SK-N-SH (cell line): ENCODE results near the gene KIF3B.

Experiments
- SIN3A ChIP-seq: IDR thresholded peaks from 2 replicates; pipeline ENCODE4 v1.6.1; 2012; ENCODE audit warnings: low read depth, mild to moderate bottlenecking, low read length, moderate library complexity, borderline replicate concordance
- TF ChIP-seq, protein P1 (sequence below): fragments of 200-600 bp; sonication (generic); IDR thresholded peaks from 2 replicates; pipeline ENCODE4 v1.6.1; 2017; ENCODE audit warnings: antibody characterized with exemption, mild to moderate bottlenecking, moderate library complexity

DNA sequence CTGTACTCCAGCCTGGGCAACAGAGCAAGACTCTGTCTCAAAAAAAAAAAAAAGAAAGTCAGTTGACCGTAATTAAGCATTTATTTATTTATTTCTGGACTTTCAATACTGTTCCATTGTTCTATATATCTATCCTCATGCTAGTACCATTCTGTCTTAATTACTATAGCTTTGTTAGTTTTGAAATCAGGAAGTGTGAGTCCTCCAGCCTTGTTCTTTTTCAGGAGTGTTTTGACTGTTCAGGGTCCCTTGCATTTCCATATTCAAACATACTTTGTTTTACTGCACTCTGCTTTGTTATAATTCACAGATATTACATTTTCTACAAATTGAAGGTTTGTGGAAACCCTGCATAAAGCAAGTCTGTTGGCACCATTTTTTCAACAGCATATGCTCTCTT, 43.9 kb downstream of the KIF3B start:
- TF ChIP-seq SIN3A, result no peak
- TF ChIP-seq, protein P1, sequence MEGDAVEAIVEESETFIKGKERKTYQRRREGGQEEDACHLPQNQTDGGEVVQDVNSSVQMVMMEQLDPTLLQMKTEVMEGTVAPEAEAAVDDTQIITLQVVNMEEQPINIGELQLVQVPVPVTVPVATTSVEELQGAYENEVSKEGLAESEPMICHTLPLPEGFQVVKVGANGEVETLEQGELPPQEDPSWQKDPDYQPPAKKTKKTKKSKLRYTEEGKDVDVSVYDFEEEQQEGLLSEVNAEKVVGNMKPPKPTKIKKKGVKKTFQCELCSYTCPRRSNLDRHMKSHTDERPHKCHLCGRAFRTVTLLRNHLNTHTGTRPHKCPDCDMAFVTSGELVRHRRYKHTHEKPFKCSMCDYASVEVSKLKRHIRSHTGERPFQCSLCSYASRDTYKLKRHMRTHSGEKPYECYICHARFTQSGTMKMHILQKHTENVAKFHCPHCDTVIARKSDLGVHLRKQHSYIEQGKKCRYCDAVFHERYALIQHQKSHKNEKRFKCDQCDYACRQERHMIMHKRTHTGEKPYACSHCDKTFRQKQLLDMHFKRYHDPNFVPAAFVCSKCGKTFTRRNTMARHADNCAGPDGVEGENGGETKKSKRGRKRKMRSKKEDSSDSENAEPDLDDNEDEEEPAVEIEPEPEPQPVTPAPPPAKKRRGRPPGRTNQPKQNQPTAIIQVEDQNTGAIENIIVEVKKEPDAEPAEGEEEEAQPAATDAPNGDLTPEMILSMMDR, result no peak
